PC-3 (cell line): ENCODE results near the gene DRD3. TPM values are rescaled to one million over a fixed set of nuclear protein-coding genes. Genes with fewer than 3 reads are reported as not detected.

Source experiments
- ATAC-seq: fragments of 200-7000 bp; cut with Tn5 transposase; 2 replicates; pipeline ENCODE4 v1.9.1; 2020; ENCODE audit warnings: mild to moderate bottlenecking, moderate library complexity
- BruUV-seq: library from RNA; stranded (reverse); fragments of 400-500 nt; replicated peaks from 2 replicates; lab custom pipeline; 2021; lab: Mats Ljungman, UMichigan
- CTCF ChIA-PET: fragments of 300-600 bp; sonication (Branson Sonifier 250); formaldehyde crosslinking; loops from one replicate; lab custom pipeline; 2022; ENCODE audit warnings: antibody characterized with exemption; lab: Charles Lee
- POLR2A ChIA-PET: fragments of 300-600 bp; sonication (Branson Sonifier 250); formaldehyde crosslinking; loops from one replicate; lab custom pipeline; 2022; ENCODE audit warnings: antibody characterized with exemption; ENCODE audit not compliant: unreplicated experiment; lab: Charles Lee
- DNase-seq: peaks from one replicate; pipeline ENCODE4 v3.0.0-alpha.2; 2015
- H2AFZ ChIP-seq: fragments of 300-600 bp; sonication (generic); 2 replicates; pipeline ENCODE4 v1.6.0; 2016; ENCODE audit warnings: antibody characterized with exemption, low read length
- H3F3A ChIP-seq: fragments of 300-600 bp; sonication (generic); one replicate; pipeline ENCODE4 v1.6.0; 2017; ENCODE audit warnings: antibody characterized with exemption, low read length, control low read depth, mild to moderate bottlenecking; ENCODE audit not compliant: unreplicated experiment
- H3K27ac ChIP-seq: fragments of 300-600 bp; sonication (generic); 2 replicates; pipeline ENCODE4 v1.5.1; 2016; ENCODE audit warnings: mild to moderate bottlenecking, low read length
- H3K27me3 ChIP-seq: fragments of 300-600 bp; sonication (generic); 2 replicates; pipeline ENCODE4 v1.6.1; 2016; ENCODE audit warnings: low read length, mixed read lengths
- H3K36me3 ChIP-seq: fragments of 300-600 bp; sonication (generic); 2 replicates; pipeline ENCODE4 v1.6.1; 2016; ENCODE audit warnings: low read depth, mixed run types, low read length, mixed read lengths
- H3K4me1 ChIP-seq: fragments of 300-600 bp; sonication (generic); 2 replicates; pipeline ENCODE4 v1.5.1; 2016; ENCODE audit warnings: low read length; ENCODE audit not compliant: insufficient read depth
- H3K4me2 ChIP-seq: fragments of 300-600 bp; sonication (generic); 2 replicates; pipeline ENCODE4 v1.6.0; 2016; ENCODE audit warnings: low read length
- H3K4me3 ChIP-seq: fragments of 300-600 bp; sonication (generic); 2 replicates; pipeline ENCODE4 v1.5.1; 2016; ENCODE audit warnings: mild to moderate bottlenecking, low read length, mixed read lengths
- H3K79me2 ChIP-seq: fragments of 300-600 bp; sonication (generic); 2 replicates; pipeline ENCODE4 v1.6.1; 2017; ENCODE audit warnings: low read length, mixed read lengths
- H3K9ac ChIP-seq: fragments of 300-600 bp; sonication (generic); 2 replicates; pipeline ENCODE4 v1.6.0; 2016; ENCODE audit warnings: mild to moderate bottlenecking, low read length
- H3K9me2 ChIP-seq: fragments of 300-600 bp; sonication (generic); replicated peaks from 2 replicates; pipeline ENCODE4 v1.6.1; 2016; ENCODE audit warnings: mixed run types, low read length, mixed read lengths
- H3K9me3 ChIP-seq: fragments of 300-600 bp; sonication (generic); 2 replicates; pipeline ENCODE4 v1.6.1; 2016; ENCODE audit warnings: low read length, mixed read lengths
- H4K20me1 ChIP-seq: fragments of 300-600 bp; sonication (generic); 2 replicates; pipeline ENCODE4 v1.6.1; 2016; ENCODE audit warnings: low read length, mixed read lengths
- EZH2 ChIP-seq: fragments of 300-600 bp; sonication (generic); IDR thresholded peaks from one replicate; pipeline ENCODE4 v1.6.1; 2017; ENCODE audit warnings: antibody characterized with exemption, mild to moderate bottlenecking, low read length; ENCODE audit not compliant: unreplicated experiment
- EZH2phosphoT487 ChIP-seq: fragments of 300-600 bp; sonication (generic); IDR thresholded peaks from 2 replicates; pipeline ENCODE4 v1.6.1; 2018; ENCODE audit warnings: mild to moderate bottlenecking, antibody characterized with exemption, low read length, borderline replicate concordance
- intact Hi-C: fragments of 100-400 bp; cut with micrococcal nuclease; formaldehyde crosslinking; loops from 2 replicates; pipeline ENCODE4 v1.9.0; 2023
- total RNA-seq: library from RNA; depleted of rRNA; stranded (reverse); fragments of >200 nt; gene quantifications from 2 replicates; pipeline ENCODE4 v1.2.3, GENCODE V29; 2014
- TF ChIP-seq, protein P1 (sequence below): fragments of 300-600 bp; sonication (generic); conservative IDR thresholded peaks from 2 replicates; pipeline ENCODE4 v1.5.1; 2017; ENCODE audit warnings: antibody characterized with exemption, low read depth, mild to moderate bottlenecking, low read length

Gene DRD3
- total RNA-seq, 1 experiment from 2014 or later, result not detected

DNA sequence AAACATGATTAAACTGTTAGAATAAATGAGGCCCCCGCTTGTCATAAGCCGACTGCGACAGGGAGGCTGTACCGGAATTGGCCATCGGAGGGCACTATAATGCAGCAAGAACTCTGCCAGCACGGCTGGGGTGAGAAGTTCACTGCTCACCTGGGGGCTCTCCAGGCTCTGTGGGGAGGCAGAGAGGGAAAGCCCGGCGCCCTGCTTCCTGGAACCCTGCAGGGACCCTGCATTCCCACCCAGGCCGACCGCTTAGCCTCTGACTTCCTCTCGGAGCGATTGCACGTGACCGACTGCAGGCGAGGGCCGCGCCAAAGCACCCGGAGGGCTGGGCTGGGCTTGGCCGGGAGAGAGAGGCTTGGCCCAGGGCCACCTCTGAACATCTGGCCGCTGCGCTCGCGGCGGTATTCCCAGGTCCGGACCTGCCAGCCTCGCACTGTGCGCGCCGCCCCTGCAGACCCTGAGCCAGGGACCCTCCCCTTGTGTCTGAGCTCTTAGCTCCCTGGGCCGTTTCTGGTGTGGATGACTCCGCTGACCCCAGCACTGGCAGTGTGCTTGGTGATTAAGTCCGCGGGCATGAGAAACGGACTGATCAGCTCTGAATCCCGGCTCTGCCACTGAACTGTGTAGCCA, 26.2 kb downstream of the DRD3 start:
- intact Hi-C loops, result loop anchor here (1.0 to 10.0 kb wide), 5 partner anchors 27 to 308 kb away; partner anchors contain the start of gene DRD3
- ChIA-PET POLR2A (interaction anchor here (0.6 kb wide), 1 partner anchor 252 kb away, joined by 8 read pairs; no protein-coding TSS in a partner anchor), CTCF (interaction anchor here (0.6 to 1.0 kb wide), 2 partner anchors 27 to 146 kb away, joined by 3 to 4 read pairs; no protein-coding TSS in a partner anchor)
- Histone ChIP-seq H3K27ac (no peak overlapping the region), H3K9me2 (no peaks in the 10 kb centered on the region), H3K27me3 (peaks cover 13% of the 10 kb centered on the region), H3K4me2 (peak overlapping the region; percentile 92), H3F3A (no peaks in the 10 kb centered on the region), H3K79me2 (no peaks in the 10 kb centered on the region), H3K4me3 (peak overlapping the region; percentile 65), H3K9me3 (no peaks in the 10 kb centered on the region), H2AFZ (peak overlapping the region; percentile 93), H3K9ac (no peak overlapping the region), H4K20me1 (no peaks in the 10 kb centered on the region), H3K4me1 (peaks cover 6% of the 10 kb centered on the region; the same call in 1 of the 2 replicates), H3K36me3 (no peaks in the 10 kb centered on the region)
- TF ChIP-seq, protein P1, sequence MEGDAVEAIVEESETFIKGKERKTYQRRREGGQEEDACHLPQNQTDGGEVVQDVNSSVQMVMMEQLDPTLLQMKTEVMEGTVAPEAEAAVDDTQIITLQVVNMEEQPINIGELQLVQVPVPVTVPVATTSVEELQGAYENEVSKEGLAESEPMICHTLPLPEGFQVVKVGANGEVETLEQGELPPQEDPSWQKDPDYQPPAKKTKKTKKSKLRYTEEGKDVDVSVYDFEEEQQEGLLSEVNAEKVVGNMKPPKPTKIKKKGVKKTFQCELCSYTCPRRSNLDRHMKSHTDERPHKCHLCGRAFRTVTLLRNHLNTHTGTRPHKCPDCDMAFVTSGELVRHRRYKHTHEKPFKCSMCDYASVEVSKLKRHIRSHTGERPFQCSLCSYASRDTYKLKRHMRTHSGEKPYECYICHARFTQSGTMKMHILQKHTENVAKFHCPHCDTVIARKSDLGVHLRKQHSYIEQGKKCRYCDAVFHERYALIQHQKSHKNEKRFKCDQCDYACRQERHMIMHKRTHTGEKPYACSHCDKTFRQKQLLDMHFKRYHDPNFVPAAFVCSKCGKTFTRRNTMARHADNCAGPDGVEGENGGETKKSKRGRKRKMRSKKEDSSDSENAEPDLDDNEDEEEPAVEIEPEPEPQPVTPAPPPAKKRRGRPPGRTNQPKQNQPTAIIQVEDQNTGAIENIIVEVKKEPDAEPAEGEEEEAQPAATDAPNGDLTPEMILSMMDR, result peak; percentile 94
- TF ChIP-seq EZH2phosphoT487, result no peak
- TF ChIP-seq EZH2, result no peak
- ATAC-seq (peak; percentile 88), DNase-seq (peak; percentile 81)
- BruUV-seq, result no TSS peak

DNA sequence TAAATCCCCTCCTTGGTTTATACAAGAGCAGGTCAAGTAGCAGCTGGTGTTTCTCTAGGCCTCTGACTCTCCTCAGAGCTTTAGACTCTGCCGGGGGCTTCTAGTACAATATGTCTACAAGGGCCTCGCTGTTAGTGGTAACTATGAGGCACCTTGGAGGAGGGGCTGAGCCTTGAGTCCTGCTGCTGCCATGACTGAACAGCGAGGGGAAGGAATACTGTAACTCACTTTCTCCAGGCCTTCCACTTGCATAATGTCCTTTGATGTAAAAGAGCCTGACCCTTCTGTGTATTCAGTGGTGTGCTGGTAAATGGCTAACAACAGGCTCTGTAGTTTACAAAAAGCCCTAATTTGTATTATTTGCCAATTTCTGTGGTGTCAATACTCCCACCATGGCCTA, 27.8 kb downstream of the DRD3 start:
- no TSS peak for BruUV-seq
- TF ChIP-seq, protein P1, result no peak
- TF ChIP-seq EZH2 (no peak), EZH2phosphoT487 (no peak)
- ATAC-seq (no peak), DNase-seq (no peak)
- Histone ChIP-seq H3K79me2 (no peaks in the 10 kb centered on the region), H3K36me3 (no peaks in the 10 kb centered on the region), H3K9me3 (no peaks in the 10 kb centered on the region), H3K4me1 (peaks cover 6% of the 10 kb centered on the region; the same call in 1 of the 2 replicates), H3K9me2 (no peaks in the 10 kb centered on the region), H4K20me1 (no peaks in the 10 kb centered on the region), H3K27ac (no peak overlapping the region), H3K27me3 (peaks cover 2% of the 10 kb centered on the region), H3K4me2 (no peak overlapping the region), H3F3A (no peaks in the 10 kb centered on the region), H3K4me3 (no peak overlapping the region), H3K9ac (no peak overlapping the region), H2AFZ (no peak overlapping the region)
- intact Hi-C loops, result loop anchor here (10.0 kb wide), 1 partner anchor 306 kb away; no protein-coding TSS in a partner anchor
- CTCF ChIA-PET, result interaction anchor here (0.5 to 0.6 kb wide), 2 partner anchors 26 to 28 kb away, joined by 3 to 4 read pairs; no protein-coding TSS in a partner anchor
- POLR2A ChIA-PET, result no interaction called here

DNA sequence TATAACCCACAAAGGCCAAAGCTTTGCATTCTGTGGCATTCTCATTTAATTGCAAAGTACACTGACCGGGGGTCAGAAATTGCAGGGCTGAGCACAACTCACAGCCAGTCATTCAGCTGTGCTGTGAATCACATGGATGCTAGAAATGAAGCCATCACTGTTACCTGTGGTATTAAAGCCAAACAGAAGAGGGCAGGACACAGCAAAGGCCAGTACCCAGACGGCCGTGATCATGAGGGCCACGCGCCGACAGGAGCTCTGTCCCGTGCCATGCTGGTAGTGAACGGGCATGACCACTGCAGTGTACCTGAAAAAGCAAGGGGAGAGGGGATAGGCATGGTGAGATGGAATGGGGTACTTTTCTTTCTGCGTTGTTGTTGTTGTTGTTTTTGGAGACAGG, 31.6 kb downstream of the DRD3 start:
- ATAC-seq (no peak), DNase-seq (no peak)
- Histone ChIP-seq H3K9ac (no peak overlapping the region), H4K20me1 (no peaks in the 10 kb centered on the region), H2AFZ (no peak overlapping the region), H3K27ac (no peak overlapping the region), H3K79me2 (no peaks in the 10 kb centered on the region), H3K4me1 (peaks cover 9% of the 10 kb centered on the region; the same call in 1 of the 2 replicates), H3K4me3 (no peak overlapping the region), H3K9me2 (no peaks in the 10 kb centered on the region), H3F3A (no peaks in the 10 kb centered on the region), H3K27me3 (no peaks in the 10 kb centered on the region), H3K36me3 (no peaks in the 10 kb centered on the region), H3K9me3 (no peaks in the 10 kb centered on the region), H3K4me2 (no peak overlapping the region)
- ChIA-PET POLR2A (no interaction called here), CTCF (no interaction called here)
- no TSS peak for BruUV-seq
- no peak for TF ChIP-seq EZH2phosphoT487
- TF ChIP-seq EZH2, result no peak
- TF ChIP-seq, protein P1, result no peak
- intact Hi-C loops, result no loop called here
